ENCODE data around the gene ZSWIM5.
"Not testable (repeated sequence)": the region's sequence is repeated elsewhere in the genome, so short reads cannot be mapped to it uniquely, and the experiment has no call there.

ZSWIM5 gene

DNA sequence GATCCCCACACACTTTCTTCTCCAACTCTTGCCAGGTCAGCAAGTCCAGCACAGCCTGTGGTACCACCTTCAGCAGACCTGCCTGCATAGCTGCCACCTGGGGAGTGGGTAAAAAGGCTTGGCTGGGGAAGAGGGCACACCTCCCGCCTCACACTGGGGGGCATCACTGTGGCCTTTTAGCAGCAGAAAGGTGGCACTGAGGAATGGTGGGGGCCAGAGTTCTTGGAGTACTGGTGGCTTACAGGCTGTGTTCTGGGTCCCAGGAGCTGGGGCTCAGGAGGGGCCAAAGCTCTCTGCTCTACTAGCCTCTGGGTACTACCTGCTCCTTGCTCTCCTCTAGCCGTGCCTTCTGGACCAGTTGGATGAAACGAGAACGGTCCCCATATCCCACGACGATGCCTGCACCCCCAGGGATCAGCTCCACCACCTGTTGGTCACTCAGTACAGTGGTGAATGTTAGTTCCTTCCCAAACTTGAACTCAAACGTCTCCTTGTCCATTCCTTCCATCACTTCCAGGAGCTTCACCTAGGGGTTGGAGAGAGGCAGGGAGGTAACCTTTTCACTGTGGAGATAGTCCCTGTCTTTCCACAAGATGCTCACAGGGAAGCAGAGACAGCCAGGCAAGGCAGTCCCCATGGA lies 202.0 kb downstream of the ZSWIM5 start:
- no peaks in the 10 kb centered on the region for H3K4me1 ChIP-seq (ENCODE audit: insufficient read depth, low read length)
- H2AFZ ChIP-seq (ENCODE audit: low read depth, low read length): no peak overlapping the region
- H3K9me3 ChIP-seq (ENCODE audit: low read length): no peaks in the 10 kb centered on the region
- no peak overlapping the region for H3K4me3 ChIP-seq (ENCODE audit: low read length)
- peaks cover 69% of the 10 kb centered on the region for H3K36me3 ChIP-seq (ENCODE audit: insufficient read depth, low read length)
- H3K27me3 ChIP-seq (ENCODE audit: insufficient read depth, low read length): no peaks in the 10 kb centered on the region

DNA sequence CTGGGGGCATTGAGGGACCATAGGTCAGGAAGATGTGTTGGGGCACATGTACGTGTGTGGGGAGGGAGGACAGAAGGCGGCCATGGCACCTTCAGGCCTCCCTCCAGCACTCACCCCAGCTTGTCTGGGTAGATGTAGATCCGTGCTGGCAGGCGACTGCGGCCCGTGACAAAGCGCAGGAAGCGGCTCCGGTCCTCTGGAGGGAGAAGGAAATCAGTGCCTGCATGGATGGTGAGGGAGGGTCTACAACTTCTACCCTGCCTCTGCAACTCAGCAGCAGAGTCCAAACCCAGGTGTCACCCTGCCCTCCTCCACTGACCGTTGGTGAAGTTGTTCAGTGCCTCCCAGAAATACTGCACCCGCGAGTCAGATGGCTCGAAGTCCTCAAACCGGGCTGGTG lies 202.7 kb downstream of the ZSWIM5 start:
- Histone ChIP-seq H3K27me3 (ENCODE audit: insufficient read depth, low read length) (no peaks in the 10 kb centered on the region), H3K4me1 (ENCODE audit: insufficient read depth, low read length) (no peaks in the 10 kb centered on the region), H3K4me3 (ENCODE audit: low read length) (no peak overlapping the region), H3K9me3 (ENCODE audit: low read length) (no peaks in the 10 kb centered on the region), H2AFZ (ENCODE audit: low read depth, low read length) (no peak overlapping the region), H3K36me3 (ENCODE audit: insufficient read depth, low read length) (peaks cover 63% of the 10 kb centered on the region)

DNA sequence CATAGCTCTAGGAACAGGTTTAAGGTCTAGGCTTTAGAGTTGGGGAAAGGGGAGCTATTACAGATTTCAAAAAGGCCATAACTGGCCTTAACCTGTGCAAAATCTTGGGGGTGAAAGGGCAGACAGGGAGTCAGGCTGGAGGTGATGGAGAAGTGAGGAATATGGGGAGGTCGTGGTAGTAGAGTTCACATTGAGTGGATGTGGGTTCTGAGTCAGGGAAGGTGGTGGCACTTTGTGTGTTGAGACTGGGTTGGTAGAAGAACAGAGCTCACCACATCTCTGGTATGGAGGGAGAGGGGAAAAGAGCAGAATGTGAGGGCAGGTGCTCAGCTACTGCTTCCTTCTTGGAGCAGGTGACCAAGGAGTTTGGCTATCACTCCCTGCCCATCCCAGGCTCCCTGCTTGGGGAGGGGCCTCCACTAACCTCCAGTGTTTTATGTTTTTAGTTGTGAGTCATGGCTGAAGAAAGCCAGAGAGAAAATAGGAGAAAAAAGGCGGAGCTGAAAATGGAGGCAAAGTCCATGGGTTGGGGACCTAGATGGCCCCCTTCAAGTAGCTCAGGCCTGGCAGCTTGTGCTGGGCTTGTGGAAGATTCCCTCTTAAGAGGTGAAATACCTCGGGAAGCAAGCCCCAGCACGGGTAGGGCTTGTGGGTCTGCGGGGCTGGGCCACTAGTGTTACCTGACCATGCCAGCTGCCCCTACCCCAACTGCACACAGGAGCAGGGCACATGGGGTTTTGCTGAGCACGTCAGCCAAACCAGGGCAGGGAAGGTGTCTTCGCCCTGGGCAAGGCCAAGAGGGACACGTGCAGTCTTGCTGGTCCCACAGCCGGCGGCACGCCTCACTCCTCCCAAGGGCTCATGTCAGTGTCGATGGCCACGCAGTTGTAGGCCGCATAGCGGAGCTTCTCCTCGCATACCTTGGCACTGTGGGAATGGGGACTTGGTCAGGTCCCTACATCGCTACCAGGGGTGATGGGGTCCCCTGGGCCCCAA lies 203.5 kb downstream of the ZSWIM5 start:
- Histone ChIP-seq H3K4me3 (ENCODE audit: low read length) (no peak overlapping the region), H3K36me3 (ENCODE audit: insufficient read depth, low read length) (peaks cover 56% of the 10 kb centered on the region), H3K4me1 (ENCODE audit: insufficient read depth, low read length) (no peaks in the 10 kb centered on the region), H3K9me3 (ENCODE audit: low read length) (no peaks in the 10 kb centered on the region), H3K27me3 (ENCODE audit: insufficient read depth, low read length) (no peaks in the 10 kb centered on the region), H2AFZ (ENCODE audit: low read depth, low read length) (no peak overlapping the region)

DNA sequence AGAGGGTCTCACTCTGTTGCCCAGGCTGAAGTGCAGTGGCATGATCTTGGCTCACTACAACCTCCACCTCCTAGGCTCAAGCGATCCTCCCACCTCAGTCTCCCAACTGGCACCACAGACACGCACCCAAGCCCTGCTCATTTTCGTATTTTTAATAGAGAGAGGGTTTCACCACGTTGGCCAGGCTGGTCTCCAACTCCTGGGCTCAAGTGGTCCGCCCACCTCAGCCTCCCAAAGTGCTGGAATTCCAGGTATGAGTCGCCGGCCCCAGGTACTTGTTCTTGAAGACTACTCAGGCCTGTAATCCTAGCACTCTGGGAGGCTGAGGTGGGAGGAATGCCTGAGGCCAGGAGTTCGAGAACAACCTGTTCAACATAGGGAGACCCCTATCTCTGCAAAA lies 204.8 kb downstream of the ZSWIM5 start:
- not testable (repeated sequence) for H2AFZ ChIP-seq (ENCODE audit: low read depth, low read length); H3K9me3 ChIP-seq (ENCODE audit: low read length); H3K4me3 ChIP-seq (ENCODE audit: low read length); H3K27me3 ChIP-seq (ENCODE audit: insufficient read depth, low read length); H3K4me1 ChIP-seq (ENCODE audit: insufficient read depth, low read length)
- peaks cover 43% of the 10 kb centered on the region for H3K36me3 ChIP-seq (ENCODE audit: insufficient read depth, low read length)

DNA sequence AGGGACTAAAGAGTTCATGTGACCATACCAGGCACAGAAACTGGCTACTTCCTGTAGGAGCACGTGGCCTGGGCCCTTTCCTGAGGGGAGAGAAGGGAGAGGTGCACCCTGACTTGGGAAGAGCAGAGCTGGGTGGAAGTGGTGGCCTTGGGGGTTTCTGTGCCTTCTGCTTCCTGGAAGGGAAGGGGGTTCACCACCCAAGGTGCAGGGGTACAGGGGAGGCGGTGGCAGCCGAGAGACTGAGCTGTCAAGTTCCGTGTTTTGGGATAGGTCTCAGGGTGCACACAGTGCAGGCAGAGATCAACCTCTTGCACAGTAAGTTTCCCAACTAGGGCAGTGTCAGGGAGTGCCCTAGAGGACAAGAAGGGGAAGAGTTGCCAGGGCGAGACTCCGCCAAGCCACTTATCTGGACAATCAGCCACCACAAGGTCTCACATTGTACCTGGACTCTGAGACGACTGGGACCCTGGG lies 205.4 kb downstream of the ZSWIM5 start:
- H3K36me3 ChIP-seq (ENCODE audit: insufficient read depth, low read length): peaks cover 40% of the 10 kb centered on the region
- no peaks in the 10 kb centered on the region for H3K9me3 ChIP-seq (ENCODE audit: low read length)
- H3K27me3 ChIP-seq (ENCODE audit: insufficient read depth, low read length): no peaks in the 10 kb centered on the region
- H2AFZ ChIP-seq (ENCODE audit: low read depth, low read length): no peak overlapping the region
- no peak overlapping the region for H3K4me3 ChIP-seq (ENCODE audit: low read length)
- no peaks in the 10 kb centered on the region for H3K4me1 ChIP-seq (ENCODE audit: insufficient read depth, low read length)

DNA sequence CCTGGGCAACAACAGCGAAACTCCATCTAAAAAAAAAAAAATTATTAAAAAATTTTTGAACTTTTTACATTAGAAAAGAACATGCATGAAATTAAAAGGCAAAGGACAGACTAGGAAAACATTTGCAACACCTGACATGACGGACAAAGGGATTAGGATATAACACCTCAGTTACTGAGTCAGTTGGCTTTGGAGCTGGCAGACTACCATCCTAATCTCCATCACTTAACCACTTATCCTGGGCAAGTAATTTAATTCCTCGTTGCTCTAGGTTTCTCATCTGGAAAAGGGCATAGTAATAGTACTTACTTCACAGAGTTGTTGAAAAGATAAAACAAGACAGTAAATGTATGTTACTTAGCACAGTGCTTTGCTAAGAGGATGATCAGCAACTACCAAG lies 207.2 kb downstream of the ZSWIM5 start:
- no peaks in the 10 kb centered on the region for H3K4me1 ChIP-seq (ENCODE audit: insufficient read depth, low read length)
- no peaks in the 10 kb centered on the region for H3K9me3 ChIP-seq (ENCODE audit: low read length)
- no peaks in the 10 kb centered on the region for H3K27me3 ChIP-seq (ENCODE audit: insufficient read depth, low read length)
- H3K4me3 ChIP-seq (ENCODE audit: low read length): no peak overlapping the region
- no peak overlapping the region for H2AFZ ChIP-seq (ENCODE audit: low read depth, low read length)
- H3K36me3 ChIP-seq (ENCODE audit: insufficient read depth, low read length): peaks cover 22% of the 10 kb centered on the region

DNA sequence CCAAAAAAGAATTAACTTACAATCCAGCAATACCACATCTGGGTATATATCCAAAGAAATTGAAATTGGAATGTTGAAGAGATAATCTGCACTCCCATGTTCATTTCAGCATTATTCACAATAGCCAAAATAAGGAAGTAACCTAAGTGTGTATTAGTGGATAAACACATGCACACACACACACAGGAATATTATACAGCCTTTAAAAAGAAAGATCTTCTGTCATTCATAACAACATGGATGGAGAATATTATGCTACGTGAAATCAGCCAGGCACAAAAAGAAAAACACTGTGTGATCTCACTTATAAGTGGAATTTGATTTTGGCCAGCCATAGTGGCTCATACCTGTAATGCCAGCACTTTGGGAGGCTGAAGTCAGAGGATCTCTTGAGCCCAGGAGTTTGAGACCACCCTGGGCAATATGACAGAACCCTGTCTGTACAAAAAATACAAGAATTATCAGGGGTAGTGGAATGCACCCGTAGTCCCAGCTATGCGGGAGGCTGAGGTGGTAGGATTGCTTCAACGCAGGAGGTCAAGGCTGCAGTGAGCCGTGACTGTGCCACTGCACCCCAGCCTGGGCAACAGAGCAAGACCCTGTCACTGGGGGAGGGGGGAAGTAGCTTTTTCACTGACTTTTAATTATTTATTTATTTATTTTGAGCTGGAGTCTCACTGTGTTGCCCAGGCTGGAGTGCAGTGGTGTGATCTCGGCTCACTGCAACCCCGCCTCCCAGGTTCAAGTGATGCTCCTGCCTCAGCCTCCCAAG lies 210.8 kb downstream of the ZSWIM5 start:
- H3K9me3 ChIP-seq (ENCODE audit: low read length): no peaks in the 10 kb centered on the region
- H3K27me3 ChIP-seq (ENCODE audit: insufficient read depth, low read length): no peaks in the 10 kb centered on the region
- no peaks in the 10 kb centered on the region for H3K36me3 ChIP-seq (ENCODE audit: insufficient read depth, low read length)
- H3K4me1 ChIP-seq (ENCODE audit: insufficient read depth, low read length): no peaks in the 10 kb centered on the region
- H2AFZ ChIP-seq (ENCODE audit: low read depth, low read length): no peak overlapping the region
- no peak overlapping the region for H3K4me3 ChIP-seq (ENCODE audit: low read length)

DNA sequence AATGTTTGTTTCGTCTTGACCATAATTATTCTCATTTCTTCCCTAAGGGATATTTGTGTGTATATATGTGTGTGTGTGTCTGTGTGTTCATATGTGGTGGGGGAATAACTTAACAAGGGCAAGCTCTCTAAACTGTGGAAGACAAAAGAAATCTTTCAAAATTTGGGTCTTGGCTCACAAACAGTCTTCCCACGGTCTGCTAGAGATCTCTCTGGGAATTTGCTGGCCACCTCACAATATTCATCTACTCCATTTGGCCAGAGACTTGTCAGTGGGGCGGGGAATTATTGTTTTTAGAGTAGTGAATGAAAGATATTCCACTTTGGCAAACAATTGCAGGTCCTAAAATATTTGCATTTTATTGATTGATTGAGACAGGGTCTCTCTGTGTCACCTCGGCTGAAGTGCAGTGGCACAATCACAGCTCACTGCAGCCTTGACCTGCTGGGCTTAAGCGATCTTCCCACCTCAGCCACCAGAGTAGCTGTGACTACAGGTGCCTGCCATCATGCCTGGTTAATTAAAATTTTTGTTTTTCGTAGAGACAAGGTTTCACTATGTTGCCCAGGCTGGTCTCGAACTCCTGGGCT lies 212.0 kb downstream of the ZSWIM5 start:
- Histone ChIP-seq H3K27me3 (ENCODE audit: insufficient read depth, low read length) (no peaks in the 10 kb centered on the region), H2AFZ (ENCODE audit: low read depth, low read length) (no peak overlapping the region)

DNA sequence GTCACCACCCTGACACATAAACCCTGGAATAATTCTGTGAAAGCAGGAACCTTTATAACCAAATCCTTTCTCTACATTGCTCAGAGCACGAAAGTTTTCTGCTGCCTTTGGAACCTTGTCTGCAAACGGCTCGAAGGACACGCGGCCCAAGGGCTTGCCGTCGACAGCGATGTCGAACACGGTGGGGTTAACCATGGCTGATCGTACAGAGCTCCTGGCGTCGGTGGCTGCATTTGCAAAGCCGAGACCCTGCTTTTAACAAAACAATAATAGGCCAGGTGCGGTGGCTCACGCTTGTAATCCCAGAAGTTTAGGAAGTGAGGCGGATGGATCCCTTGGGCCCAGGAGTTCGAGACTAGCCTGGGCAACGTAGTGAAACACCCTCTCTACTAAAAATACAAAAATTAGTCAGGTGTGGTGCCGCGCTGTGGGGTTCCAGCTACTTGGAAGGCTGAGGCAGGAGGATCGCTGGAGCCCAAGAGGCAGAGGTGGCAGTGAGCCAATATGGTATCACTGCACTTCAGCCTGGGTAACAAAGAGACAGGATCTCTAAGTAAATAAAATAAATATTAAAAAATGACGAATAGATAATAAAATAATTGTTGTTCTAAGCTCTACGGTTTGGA lies 217.8 kb downstream of the ZSWIM5 start:
- Histone ChIP-seq H3K27me3 (ENCODE audit: insufficient read depth, low read length) (no peaks in the 10 kb centered on the region), H3K9me3 (ENCODE audit: low read length) (no peaks in the 10 kb centered on the region), H3K4me1 (ENCODE audit: insufficient read depth, low read length) (peaks cover 6% of the 10 kb centered on the region), H3K4me3 (ENCODE audit: low read length) (no peak overlapping the region), H2AFZ (ENCODE audit: low read depth, low read length) (no peak overlapping the region), H3K36me3 (ENCODE audit: insufficient read depth, low read length) (no peaks in the 10 kb centered on the region)

More for the DNA sequence above, 212.0 kb downstream of the ZSWIM5 start:
- no peak overlapping the region for H3K4me3 ChIP-seq (ENCODE audit: low read length)
- H3K36me3 ChIP-seq (ENCODE audit: insufficient read depth, low read length): no peaks in the 10 kb centered on the region
- no peaks in the 10 kb centered on the region for H3K4me1 ChIP-seq (ENCODE audit: insufficient read depth, low read length)
- no peaks in the 10 kb centered on the region for H3K9me3 ChIP-seq (ENCODE audit: low read length)

DNA sequence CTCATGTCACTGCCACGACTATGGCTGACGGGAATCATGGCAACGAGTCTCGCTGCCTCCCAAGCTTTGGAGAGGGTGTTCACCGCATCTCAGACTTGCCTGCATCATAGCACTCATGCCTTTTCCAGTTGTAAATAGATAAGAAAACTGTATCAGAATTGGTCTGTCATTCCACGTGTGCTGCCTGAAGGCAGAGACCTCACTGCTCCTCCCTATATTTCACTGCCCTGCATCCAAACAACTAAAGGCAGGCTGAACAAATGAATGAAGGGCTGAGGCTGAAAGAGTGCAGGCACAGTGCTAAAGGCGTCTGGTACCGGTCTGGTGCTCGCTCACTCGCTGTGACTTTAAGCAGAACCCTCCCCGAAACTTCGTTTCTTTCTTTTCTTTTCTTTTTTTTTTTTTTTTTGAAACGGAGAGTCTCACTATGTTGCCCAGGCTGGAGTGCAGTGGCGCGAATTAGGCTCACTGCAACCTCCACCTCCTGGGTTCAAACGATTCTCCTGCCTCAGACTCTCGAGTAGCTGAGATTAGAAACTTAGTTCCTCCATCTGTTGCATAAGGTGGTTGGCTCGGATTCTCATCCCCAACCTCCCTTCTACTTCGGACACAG lies 220.6 kb downstream of the ZSWIM5 start:
- Histone ChIP-seq H3K9me3 (ENCODE audit: low read length) (no peaks in the 10 kb centered on the region), H3K36me3 (ENCODE audit: insufficient read depth, low read length) (peaks cover 1% of the 10 kb centered on the region), H3K27me3 (ENCODE audit: insufficient read depth, low read length) (no peaks in the 10 kb centered on the region), H2AFZ (ENCODE audit: low read depth, low read length) (peak overlapping the region; percentile 51), H3K4me1 (ENCODE audit: insufficient read depth, low read length) (peaks cover 6% of the 10 kb centered on the region), H3K4me3 (ENCODE audit: low read length) (peak overlapping the region; percentile 81)

DNA sequence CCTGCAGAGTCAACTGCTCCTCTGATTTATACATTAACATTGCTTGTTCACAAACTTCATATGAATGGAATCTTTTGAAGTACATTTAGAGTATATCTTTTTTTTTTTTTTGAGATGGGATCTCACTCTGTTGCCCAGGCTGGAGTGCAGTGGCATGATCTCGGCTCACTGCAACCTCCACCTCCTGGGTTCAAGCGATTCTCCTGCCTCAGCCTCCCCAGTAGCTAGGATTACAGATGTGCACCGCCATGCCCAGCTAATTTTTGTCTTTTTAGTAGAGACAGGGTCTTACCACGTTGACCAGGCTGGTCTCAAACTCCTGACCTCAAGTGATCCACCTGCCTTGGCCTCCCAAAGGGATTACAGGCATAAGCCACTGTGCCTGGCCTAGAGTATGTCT lies 229.0 kb downstream of the ZSWIM5 start:
- not testable (repeated sequence) for H3K4me1 ChIP-seq (ENCODE audit: insufficient read depth, low read length); H3K4me3 ChIP-seq (ENCODE audit: low read length); H2AFZ ChIP-seq (ENCODE audit: low read depth, low read length); H3K27me3 ChIP-seq (ENCODE audit: insufficient read depth, low read length); H3K9me3 ChIP-seq (ENCODE audit: low read length)
- peaks cover 45% of the 10 kb centered on the region for H3K36me3 ChIP-seq (ENCODE audit: insufficient read depth, low read length)

DNA sequence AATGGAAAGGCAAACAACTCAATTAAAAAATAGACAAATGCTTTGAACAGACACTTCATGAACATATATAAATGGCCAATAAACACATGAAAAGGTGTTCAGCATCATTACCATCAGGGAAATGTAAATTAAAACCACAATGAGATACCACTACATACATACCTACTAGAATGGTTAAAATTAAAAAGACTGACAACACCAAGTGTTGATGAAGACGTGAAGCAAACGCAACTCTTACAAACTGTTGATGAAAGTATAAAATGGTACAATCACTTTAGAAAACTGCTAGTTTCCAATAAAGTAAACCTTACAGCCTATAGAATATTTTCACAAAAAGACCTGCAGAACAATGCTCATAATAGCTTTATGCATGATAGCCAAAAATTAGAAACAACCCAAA lies 230.2 kb downstream of the ZSWIM5 start:
- Histone ChIP-seq H3K36me3 (ENCODE audit: insufficient read depth, low read length) (peaks cover 45% of the 10 kb centered on the region), H2AFZ (ENCODE audit: low read depth, low read length) (no peak overlapping the region), H3K9me3 (ENCODE audit: low read length) (peaks cover 7% of the 10 kb centered on the region), H3K4me1 (ENCODE audit: insufficient read depth, low read length) (no peaks in the 10 kb centered on the region), H3K27me3 (ENCODE audit: insufficient read depth, low read length) (no peaks in the 10 kb centered on the region), H3K4me3 (ENCODE audit: low read length) (no peak overlapping the region)

All from neuron (in vitro differentiated cells).